PFSK-1 (cell line): ENCODE results near the gene LSM7.

Experiments
- FOXP2 ChIP-seq: optimal IDR thresholded peaks from 2 replicates; pipeline ENCODE3; 2011; ENCODE audit warnings: borderline replicate concordance, control low read depth, inconsistent platforms; ENCODE audit not compliant: insufficient read depth; ENCODE audit errors: extremely low read length, extremely low read depth
- POLR2AphosphoS5 ChIP-seq: IDR thresholded peaks from 2 replicates; pipeline ENCODE4 v1.6.1; 2012; ENCODE audit warnings: low read depth, mild to moderate bottlenecking, control low read depth, low read length, moderate library complexity
- REST ChIP-seq, 2 experiments: IDR thresholded peaks; 2 replicates each; pipeline versions ENCODE4 v1.6.1 to v1.8.0; 2011 to 2012; ENCODE audit warnings: low read depth in 2 of 2, low read length in 2 of 2, control low read depth in 1 of 2, inconsistent platforms in 1 of 2, mild to moderate bottlenecking in 1 of 2, moderate library complexity in 1 of 2; ENCODE audit not compliant: insufficient read depth in 1 of 2
- SIN3A ChIP-seq: IDR thresholded peaks from 2 replicates; pipeline ENCODE4 v1.6.1; 2012; ENCODE audit warnings: mild to moderate bottlenecking, low read length, moderate library complexity, borderline replicate concordance; ENCODE audit not compliant: insufficient read depth
- TAF1 ChIP-seq: IDR thresholded peaks from 2 replicates; pipeline ENCODE4 v1.6.1; 2012; ENCODE audit warnings: low read length, control low read depth, borderline replicate concordance; ENCODE audit not compliant: insufficient read depth

LSM7 gene

GRCh38 chr19:2362046-2362969 lies 33.9 kb upstream of the LSM7 start:
- TF ChIP-seq POLR2AphosphoS5 (no peak), REST (IDR thresholded peaks at IDR 0.05; ENCODE audit: insufficient read depth in 1 of 2, low read depth in 2 of 2, low read length in 2 of 2) (no peak), FOXP2 (no peak), TAF1 (no peak), SIN3A (no peak)

DNA sequence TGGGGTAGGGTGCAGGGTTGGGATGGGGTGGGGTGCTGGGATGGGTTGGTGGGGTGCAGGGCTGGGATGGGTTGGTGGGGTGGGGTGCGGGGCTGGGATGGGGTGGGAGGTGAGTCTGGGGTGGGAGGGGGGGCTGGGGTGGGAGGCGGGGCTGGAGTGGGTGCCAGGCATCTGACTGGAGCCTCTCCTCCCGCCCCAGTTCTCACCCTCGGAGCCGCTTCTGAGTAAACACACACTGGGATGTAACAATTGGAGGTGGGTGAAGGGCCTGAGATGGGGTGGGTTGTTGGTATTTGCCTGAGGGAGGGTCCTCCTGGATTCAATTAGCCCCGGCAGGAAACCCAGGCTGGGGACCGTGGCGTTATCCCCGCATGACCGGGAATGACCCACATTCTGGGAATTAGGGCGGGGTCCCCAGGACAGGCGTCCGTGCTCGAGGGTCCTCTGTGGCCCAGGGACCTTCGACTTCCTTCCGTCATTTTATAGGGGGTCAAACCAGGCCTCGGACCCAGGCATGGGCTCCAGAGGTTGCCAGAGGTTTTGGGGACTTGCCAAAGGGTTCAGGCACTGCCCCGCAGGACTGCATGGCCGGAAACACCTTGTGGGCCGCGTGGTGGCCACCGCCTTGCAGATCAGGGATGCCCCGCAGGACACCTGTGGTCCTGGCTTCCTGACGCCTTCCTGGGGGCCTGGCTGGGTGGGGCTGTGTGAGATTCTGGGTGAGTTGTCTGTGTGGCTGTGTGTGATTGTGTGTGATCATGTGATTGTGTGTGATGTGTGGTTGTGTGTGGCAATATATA lies 33.1 kb upstream of the LSM7 start:
- no peak for TF ChIP-seq FOXP2
- TF ChIP-seq POLR2AphosphoS5, result no peak
- no peak for TF ChIP-seq SIN3A
- no peak for TF ChIP-seq REST (IDR thresholded peaks at IDR 0.05; ENCODE audit: insufficient read depth in 1 of 2, low read depth in 2 of 2, low read length in 2 of 2)
- TF ChIP-seq TAF1, result no peak

DNA sequence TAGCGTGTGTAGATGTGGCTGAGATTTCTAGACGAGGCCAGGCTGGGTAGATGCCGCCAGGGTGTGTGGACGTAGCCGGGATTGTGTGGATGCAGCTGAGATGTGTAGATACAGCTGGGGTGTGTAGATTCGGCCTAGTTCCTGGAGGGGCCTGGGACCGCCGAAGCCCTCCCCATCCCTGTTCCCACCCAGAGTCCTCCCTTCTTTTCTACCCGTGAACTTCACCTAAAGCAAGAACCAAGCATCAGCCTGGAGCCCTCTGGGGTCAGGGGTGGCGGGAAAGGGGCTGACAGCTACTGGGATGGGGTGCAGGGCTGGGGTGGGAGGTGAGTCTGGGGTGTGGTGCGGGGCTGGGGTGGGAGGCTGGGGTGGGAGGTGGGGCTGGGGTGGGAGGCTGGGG lies 32.4 kb upstream of the LSM7 start:
- TF ChIP-seq POLR2AphosphoS5 (no peak), FOXP2 (no peak), SIN3A (no peak), TAF1 (no peak), REST (IDR thresholded peaks at IDR 0.05; ENCODE audit: insufficient read depth in 1 of 2, low read depth in 2 of 2, low read length in 2 of 2) (no peak)

- TF ChIP-seq TAF1 (no peak), FOXP2 (no peak), SIN3A (no peak), REST (IDR thresholded peaks at IDR 0.05; ENCODE audit: insufficient read depth in 1 of 2, low read depth in 2 of 2, low read length in 2 of 2) (no peak), POLR2AphosphoS5 (no peak)
Observed at GRCh38 chr19:2359992-2360685, 31.8 kb upstream of the LSM7 start, which contains the start of gene TMPRSS9. Gene TMPRSS9, plus strand, starts transcription at chr19:2360265. Its CDS starts 29,521 bp downstream, at chr19:2389786.
